ENCODE measurements around the gene NRG3.

DNA sequence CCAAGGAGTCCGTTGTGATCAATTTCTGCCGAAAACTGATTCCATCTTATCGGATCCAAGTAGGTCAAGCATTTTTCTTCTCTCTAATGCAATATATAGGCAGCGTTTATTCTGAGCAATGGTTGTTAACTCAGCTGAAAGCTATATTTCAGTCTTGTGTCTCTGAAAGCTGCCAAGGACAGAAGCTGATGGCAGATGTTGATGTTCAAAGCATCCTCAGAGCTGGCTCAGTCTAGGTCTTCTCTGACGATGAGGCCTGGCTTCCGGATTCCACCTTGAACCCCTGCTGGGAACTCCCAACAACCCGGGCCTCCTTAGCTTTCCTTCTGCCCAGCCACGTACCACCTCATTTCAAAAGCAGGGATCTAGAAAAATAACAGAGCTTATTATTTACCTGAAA lies 863.6 kb downstream of the NRG3 start:
- no peak for TF ChIP-seq POLR2A (IDR thresholded peaks at IDR 0.05)
- TF ChIP-seq, protein P1, sequence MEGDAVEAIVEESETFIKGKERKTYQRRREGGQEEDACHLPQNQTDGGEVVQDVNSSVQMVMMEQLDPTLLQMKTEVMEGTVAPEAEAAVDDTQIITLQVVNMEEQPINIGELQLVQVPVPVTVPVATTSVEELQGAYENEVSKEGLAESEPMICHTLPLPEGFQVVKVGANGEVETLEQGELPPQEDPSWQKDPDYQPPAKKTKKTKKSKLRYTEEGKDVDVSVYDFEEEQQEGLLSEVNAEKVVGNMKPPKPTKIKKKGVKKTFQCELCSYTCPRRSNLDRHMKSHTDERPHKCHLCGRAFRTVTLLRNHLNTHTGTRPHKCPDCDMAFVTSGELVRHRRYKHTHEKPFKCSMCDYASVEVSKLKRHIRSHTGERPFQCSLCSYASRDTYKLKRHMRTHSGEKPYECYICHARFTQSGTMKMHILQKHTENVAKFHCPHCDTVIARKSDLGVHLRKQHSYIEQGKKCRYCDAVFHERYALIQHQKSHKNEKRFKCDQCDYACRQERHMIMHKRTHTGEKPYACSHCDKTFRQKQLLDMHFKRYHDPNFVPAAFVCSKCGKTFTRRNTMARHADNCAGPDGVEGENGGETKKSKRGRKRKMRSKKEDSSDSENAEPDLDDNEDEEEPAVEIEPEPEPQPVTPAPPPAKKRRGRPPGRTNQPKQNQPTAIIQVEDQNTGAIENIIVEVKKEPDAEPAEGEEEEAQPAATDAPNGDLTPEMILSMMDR (IDR thresholded peaks at IDR 0.05), result no peak

Data from testis (tissue), 2 donors.